Vagina (tissue), 2 donors: ENCODE data around the gene COX6A2. TPM values are rescaled to one million over a fixed set of nuclear protein-coding genes. Genes with fewer than 3 reads are reported as not detected.

Experiments used
- DNase-seq, 2 donors: peaks; one replicate each; pipeline ENCODE4 v3.0.0-alpha.2; 2017; ENCODE audit errors: extremely low spot score in 2 of 2
- H3K27ac ChIP-seq: fragments of 200-600 bp; sonication (generic); one replicate; pipeline ENCODE4 v1.5.1; 2019
- H3K27me3 ChIP-seq: fragments of 200-600 bp; sonication (generic); one replicate; pipeline ENCODE4 v1.5.1; 2019
- H3K36me3 ChIP-seq, 2 donors: fragments of 200-600 bp; sonication (generic); one replicate each; pipeline ENCODE4 v1.5.1; 2017 to 2019
- H3K4me1 ChIP-seq: fragments of 200-600 bp; sonication (generic); one replicate; pipeline ENCODE4 v1.5.1; 2019
- H3K4me3 ChIP-seq, 2 donors: fragments of 200-600 bp; sonication (generic); 1 replicate in 1 of 2; 2 replicates in 1 of 2; pipeline ENCODE4 v1.5.1; 2016 to 2019
- H3K9me3 ChIP-seq: fragments of 200-600 bp; sonication (generic); one replicate; pipeline ENCODE4 v1.5.1; 2019
- CTCF ChIP-seq, 3 experiments: fragments of 450-650 bp in 2 of 3; fragments of 200-600 bp in 1 of 3; sonication (generic) in 1 of 3; IDR thresholded peaks; one replicate each; pipeline ENCODE4 v1.5.1; 2017 to 2019; ENCODE audit warnings: antibody characterized with exemption in 3 of 3, mild to moderate bottlenecking in 2 of 3, moderate library complexity in 2 of 3
- POLR2A ChIP-seq, 2 donors: fragments of 450-650 bp; IDR thresholded peaks; one replicate each; pipeline ENCODE4 v1.6.1; 2017; ENCODE audit warnings: antibody characterized with exemption in 2 of 2, mild to moderate bottlenecking in 2 of 2, moderate library complexity in 2 of 2
- POLR2AphosphoS5 ChIP-seq, 2 donors: sonication (generic); formaldehyde crosslinking; IDR thresholded peaks; one replicate each; pipeline ENCODE4 v1.9.0; 2017; ENCODE audit warnings: antibody characterized with exemption in 2 of 2, mild to moderate bottlenecking in 2 of 2, low read depth in 1 of 2; ENCODE audit not compliant: insufficient read depth in 1 of 2
- intact Hi-C: fragments of 100-400 bp; cut with DNase I; formaldehyde crosslinking; loops from one replicate; pipeline ENCODE4 v1.15.1; 2023
- total RNA-seq: library from RNA; depleted of rRNA; stranded (reverse); fragments of >200 nt; gene quantifications from one replicate; pipeline ENCODE4 v1.2.3, GENCODE V29; 2016

COX6A2 gene
- total RNA-seq, 1 donor from 2014 or later = not detected

- no peak for TF ChIP-seq POLR2A (IDR thresholded peaks at IDR 0.05)
- TF ChIP-seq CTCF (IDR thresholded peaks at IDR 0.05) = no peak
- TF ChIP-seq POLR2AphosphoS5 (IDR thresholded peaks at IDR 0.05; ENCODE audit: insufficient read depth in 1 of 2, low read depth in 1 of 2) = no peak
- Histone ChIP-seq H3K36me3 (peaks cover 0 to 21% of the 10 kb centered on the region in 2 donors), H3K4me1 (peaks cover 63% of the 10 kb centered on the region), H3K27ac (peak overlapping the region; percentile 94), H3K4me3 (peak overlapping the region; percentile 68 to 87), H3K9me3 (no peaks in the 10 kb centered on the region), H3K27me3 (no peaks in the 10 kb centered on the region)
- DNase-seq = no peak
- intact Hi-C loops = loop anchor here (10.0 kb wide), 1 partner anchor 417 kb away; the partner anchor contains the start of gene ZNF267
Observed at GRCh38 chr16:31458073-31458843, 30.1 kb upstream of the COX6A2 start.

GRCh38 chr16:31456988-31457360, 28.8 kb upstream of the COX6A2 start:
- Histone ChIP-seq H3K27me3 (no peaks in the 10 kb centered on the region), H3K4me1 (peaks cover 76% of the 10 kb centered on the region), H3K4me3 (no peak overlapping the region), H3K27ac (no peak overlapping the region), H3K36me3 (peaks cover 0 to 8% of the 10 kb centered on the region in 2 donors), H3K9me3 (no peaks in the 10 kb centered on the region)
- TF ChIP-seq POLR2A (IDR thresholded peaks at IDR 0.05) = no peak
- TF ChIP-seq POLR2AphosphoS5 (IDR thresholded peaks at IDR 0.05; ENCODE audit: insufficient read depth in 1 of 2, low read depth in 1 of 2) = no peak
- no peak for TF ChIP-seq CTCF (IDR thresholded peaks at IDR 0.05)
- no peak for DNase-seq
- intact Hi-C loops = loop anchor here (10.0 kb wide), 1 partner anchor 418 kb away; the partner anchor contains the start of gene ZNF267

GRCh38 chr16:31455601-31456314, 27.6 kb upstream of the COX6A2 start:
- no peak for TF ChIP-seq CTCF (IDR thresholded peaks at IDR 0.05)
- no peak for TF ChIP-seq POLR2AphosphoS5 (IDR thresholded peaks at IDR 0.05; ENCODE audit: insufficient read depth in 1 of 2, low read depth in 1 of 2)
- TF ChIP-seq POLR2A (IDR thresholded peaks at IDR 0.05) = no peak
- Histone ChIP-seq H3K36me3 (peaks cover 0 to 4% of the 10 kb centered on the region in 2 donors), H3K9me3 (no peaks in the 10 kb centered on the region), H3K4me3 (no peak overlapping the region), H3K27ac (peak overlapping the region; percentile 84), H3K4me1 (peaks cover 82% of the 10 kb centered on the region), H3K27me3 (no peaks in the 10 kb centered on the region)
- intact Hi-C loops = loop anchor here (10.0 kb wide), 1 partner anchor 419 kb away; the partner anchor contains the start of gene ZNF267
- no peak for DNase-seq

- intact Hi-C loops = loop anchor here (10.0 kb wide), 1 partner anchor 421 kb away; the partner anchor contains the start of gene ZNF267
- Histone ChIP-seq H3K4me3 (peak overlapping the region in 1 of 2 donors; percentile 4), H3K4me1 (peaks cover 73% of the 10 kb centered on the region), H3K27ac (peak overlapping the region; percentile 84), H3K36me3 (peaks cover 0 to 4% of the 10 kb centered on the region in 2 donors), H3K9me3 (no peaks in the 10 kb centered on the region), H3K27me3 (no peaks in the 10 kb centered on the region)
- no peak for TF ChIP-seq POLR2A (IDR thresholded peaks at IDR 0.05)
- TF ChIP-seq POLR2AphosphoS5 (IDR thresholded peaks at IDR 0.05; ENCODE audit: insufficient read depth in 1 of 2, low read depth in 1 of 2) = peak; percentile 46 to 54
- DNase-seq = no peak
Observed at GRCh38 chr16:31453255-31454204, 25.4 kb upstream of the COX6A2 start.
